ENCODE results near the gene PVALEF.

DNA sequence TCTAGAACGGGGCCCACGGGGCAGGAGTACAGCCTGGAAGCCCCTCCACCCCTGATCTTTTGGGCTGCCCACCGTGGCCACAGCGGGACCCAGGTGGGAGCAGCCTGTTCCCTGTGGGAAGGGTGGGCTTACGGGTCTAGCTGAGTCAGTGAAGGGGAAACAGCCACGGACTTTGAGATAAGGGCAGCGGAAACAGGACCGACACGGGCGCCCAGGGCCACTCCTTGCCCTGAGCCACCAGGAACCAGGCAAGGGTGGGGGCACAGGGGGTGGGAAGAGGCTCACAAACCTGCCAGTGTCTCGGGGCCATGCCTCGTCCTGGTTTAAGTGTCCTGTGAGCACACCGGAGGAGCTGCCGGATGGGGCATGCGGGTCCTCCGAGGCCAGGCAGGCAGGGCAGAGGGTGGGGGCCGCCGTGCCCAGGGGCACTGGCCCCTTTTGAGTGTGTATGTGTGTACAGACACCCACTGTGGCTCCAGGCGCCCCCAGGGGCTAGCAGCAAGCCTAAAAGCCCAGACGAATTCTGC lies 47.6 kb upstream of the PVALEF start:
- no peak for TF ChIP-seq CTCF (IDR thresholded peaks at IDR 0.05)
- TF ChIP-seq, protein P1, sequence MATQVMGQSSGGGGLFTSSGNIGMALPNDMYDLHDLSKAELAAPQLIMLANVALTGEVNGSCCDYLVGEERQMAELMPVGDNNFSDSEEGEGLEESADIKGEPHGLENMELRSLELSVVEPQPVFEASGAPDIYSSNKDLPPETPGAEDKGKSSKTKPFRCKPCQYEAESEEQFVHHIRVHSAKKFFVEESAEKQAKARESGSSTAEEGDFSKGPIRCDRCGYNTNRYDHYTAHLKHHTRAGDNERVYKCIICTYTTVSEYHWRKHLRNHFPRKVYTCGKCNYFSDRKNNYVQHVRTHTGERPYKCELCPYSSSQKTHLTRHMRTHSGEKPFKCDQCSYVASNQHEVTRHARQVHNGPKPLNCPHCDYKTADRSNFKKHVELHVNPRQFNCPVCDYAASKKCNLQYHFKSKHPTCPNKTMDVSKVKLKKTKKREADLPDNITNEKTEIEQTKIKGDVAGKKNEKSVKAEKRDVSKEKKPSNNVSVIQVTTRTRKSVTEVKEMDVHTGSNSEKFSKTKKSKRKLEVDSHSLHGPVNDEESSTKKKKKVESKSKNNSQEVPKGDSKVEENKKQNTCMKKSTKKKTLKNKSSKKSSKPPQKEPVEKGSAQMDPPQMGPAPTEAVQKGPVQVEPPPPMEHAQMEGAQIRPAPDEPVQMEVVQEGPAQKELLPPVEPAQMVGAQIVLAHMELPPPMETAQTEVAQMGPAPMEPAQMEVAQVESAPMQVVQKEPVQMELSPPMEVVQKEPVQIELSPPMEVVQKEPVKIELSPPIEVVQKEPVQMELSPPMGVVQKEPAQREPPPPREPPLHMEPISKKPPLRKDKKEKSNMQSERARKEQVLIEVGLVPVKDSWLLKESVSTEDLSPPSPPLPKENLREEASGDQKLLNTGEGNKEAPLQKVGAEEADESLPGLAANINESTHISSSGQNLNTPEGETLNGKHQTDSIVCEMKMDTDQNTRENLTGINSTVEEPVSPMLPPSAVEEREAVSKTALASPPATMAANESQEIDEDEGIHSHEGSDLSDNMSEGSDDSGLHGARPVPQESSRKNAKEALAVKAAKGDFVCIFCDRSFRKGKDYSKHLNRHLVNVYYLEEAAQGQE (IDR thresholded peaks at IDR 0.05; ENCODE audit: low read depth, low read length), result no peak
- TF ChIP-seq FOSL2 (IDR thresholded peaks at IDR 0.05; ENCODE audit: borderline replicate concordance, low read depth), result no peak
- no peak for TF ChIP-seq POLR2AphosphoS5 (IDR thresholded peaks at IDR 0.05; ENCODE audit: low read depth, low read length)
- no peak for TF ChIP-seq JUND (IDR thresholded peaks at IDR 0.05)
- no peak for TF ChIP-seq TAF1 (IDR thresholded peaks at IDR 0.05; ENCODE audit: borderline replicate concordance, low read depth, low read length)
- no peak for TF ChIP-seq RAD21 (IDR thresholded peaks at IDR 0.05; ENCODE audit: low read length)
- TF ChIP-seq YY1 (IDR thresholded peaks at IDR 0.05; ENCODE audit: low read depth), result no peak
- no peak for TF ChIP-seq IRF3 (IDR thresholded peaks at IDR 0.05; ENCODE audit: low read depth, low read length)
- TF ChIP-seq MXI1 (IDR thresholded peaks at IDR 0.05; ENCODE audit: low read depth, low read length), result no peak
- TF ChIP-seq, protein P2, sequence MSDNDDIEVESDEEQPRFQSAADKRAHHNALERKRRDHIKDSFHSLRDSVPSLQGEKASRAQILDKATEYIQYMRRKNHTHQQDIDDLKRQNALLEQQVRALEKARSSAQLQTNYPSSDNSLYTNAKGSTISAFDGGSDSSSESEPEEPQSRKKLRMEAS (IDR thresholded peaks at IDR 0.05; ENCODE audit: low read depth), result no peak
- TF ChIP-seq EZH2phosphoT487 (IDR thresholded peaks at IDR 0.05; ENCODE audit: borderline replicate concordance, low read depth), result no peak
- no peak for TF ChIP-seq ZBTB33 (IDR thresholded peaks at IDR 0.05; ENCODE audit: borderline replicate concordance, low read depth)
